ENCODE measurements around the gene GTF3A. TPM values are rescaled to one million over a fixed set of nuclear protein-coding genes. Genes with fewer than 3 reads are reported as not detected.

GTF3A gene
- total RNA-seq, 2 experiments from 2014 or later, result 129 to 132 TPM

DNA sequence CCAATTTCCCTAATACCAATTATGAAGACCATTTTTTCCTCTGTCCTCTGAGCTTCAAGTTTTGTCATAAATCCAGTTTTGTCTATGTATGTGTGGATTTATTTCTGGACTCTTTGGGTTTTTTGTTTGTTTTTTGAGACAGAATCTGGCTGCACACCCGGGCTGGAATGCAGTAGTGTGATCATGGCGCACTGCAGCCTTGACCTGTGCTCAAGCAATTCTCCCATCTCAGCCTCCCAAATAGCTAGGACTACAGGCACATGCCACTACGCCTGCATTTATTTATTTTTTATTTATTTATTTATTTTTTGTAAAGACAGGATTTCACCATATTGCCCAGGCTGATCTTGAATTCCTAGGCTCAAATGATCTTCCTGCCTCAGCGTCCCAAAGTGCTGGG, 45.3 kb upstream of the GTF3A start:
- Mint-ChIP-seq H3K27ac (no peak overlapping the region), H3K4me3 (no peak overlapping the region), H3K36me3 (ENCODE audit: low read depth) (no peaks in the 10 kb centered on the region), H3K4me1 (ENCODE audit: low read depth) (peaks cover 5% of the 10 kb centered on the region), H3K27me3 (peaks cover 29% of the 10 kb centered on the region), H3K9me3 (no peaks in the 10 kb centered on the region)
- DNase-seq (no peak), ATAC-seq (ENCODE audit: poor library complexity) (no peak)
- no peaks in the 10 kb centered on the region for H3K9me3 ChIP-seq (ENCODE audit: control insufficient read depth in 1 of 2, insufficient read depth in 1 of 2, low read length in 2 of 2)
- POLR2A ChIA-PET, result no interaction called here
- TF ChIP-seq, protein P1, sequence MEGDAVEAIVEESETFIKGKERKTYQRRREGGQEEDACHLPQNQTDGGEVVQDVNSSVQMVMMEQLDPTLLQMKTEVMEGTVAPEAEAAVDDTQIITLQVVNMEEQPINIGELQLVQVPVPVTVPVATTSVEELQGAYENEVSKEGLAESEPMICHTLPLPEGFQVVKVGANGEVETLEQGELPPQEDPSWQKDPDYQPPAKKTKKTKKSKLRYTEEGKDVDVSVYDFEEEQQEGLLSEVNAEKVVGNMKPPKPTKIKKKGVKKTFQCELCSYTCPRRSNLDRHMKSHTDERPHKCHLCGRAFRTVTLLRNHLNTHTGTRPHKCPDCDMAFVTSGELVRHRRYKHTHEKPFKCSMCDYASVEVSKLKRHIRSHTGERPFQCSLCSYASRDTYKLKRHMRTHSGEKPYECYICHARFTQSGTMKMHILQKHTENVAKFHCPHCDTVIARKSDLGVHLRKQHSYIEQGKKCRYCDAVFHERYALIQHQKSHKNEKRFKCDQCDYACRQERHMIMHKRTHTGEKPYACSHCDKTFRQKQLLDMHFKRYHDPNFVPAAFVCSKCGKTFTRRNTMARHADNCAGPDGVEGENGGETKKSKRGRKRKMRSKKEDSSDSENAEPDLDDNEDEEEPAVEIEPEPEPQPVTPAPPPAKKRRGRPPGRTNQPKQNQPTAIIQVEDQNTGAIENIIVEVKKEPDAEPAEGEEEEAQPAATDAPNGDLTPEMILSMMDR (IDR thresholded peaks at IDR 0.05), result no peak
- no peaks in the 10 kb centered on the region for H3K36me3 ChIP-seq (ENCODE audit: insufficient read depth, low read length)
- CTCF ChIA-PET, result interaction anchor here (1.0 to 1.3 kb wide), 3 partner anchors 446 to 451 kb away, joined by 3 read pairs; no protein-coding TSS in a partner anchor
- H3K27me3 ChIP-seq (ENCODE audit: control insufficient read depth in 1 of 2, insufficient read depth in 2 of 2, low read length in 2 of 2), result peaks cover 4 to 5% of the 10 kb centered on the region in 2 experiments
- intact Hi-C loops (cut with DNase I, micrococcal nuclease), result loop anchor here in 1 of 2 experiments (10.0 kb wide), 1 partner anchor 156 kb away; no protein-coding TSS in a partner anchor
- H3K4me3 ChIP-seq (ENCODE audit: low read length), result no peak overlapping the region
- H3K4me1 ChIP-seq (ENCODE audit: insufficient read depth, low read length), result peaks cover 3% of the 10 kb centered on the region
- no peak overlapping the region for H3K27ac ChIP-seq (ENCODE audit: low read depth in 1 of 2, low read length in 2 of 2)

DNA sequence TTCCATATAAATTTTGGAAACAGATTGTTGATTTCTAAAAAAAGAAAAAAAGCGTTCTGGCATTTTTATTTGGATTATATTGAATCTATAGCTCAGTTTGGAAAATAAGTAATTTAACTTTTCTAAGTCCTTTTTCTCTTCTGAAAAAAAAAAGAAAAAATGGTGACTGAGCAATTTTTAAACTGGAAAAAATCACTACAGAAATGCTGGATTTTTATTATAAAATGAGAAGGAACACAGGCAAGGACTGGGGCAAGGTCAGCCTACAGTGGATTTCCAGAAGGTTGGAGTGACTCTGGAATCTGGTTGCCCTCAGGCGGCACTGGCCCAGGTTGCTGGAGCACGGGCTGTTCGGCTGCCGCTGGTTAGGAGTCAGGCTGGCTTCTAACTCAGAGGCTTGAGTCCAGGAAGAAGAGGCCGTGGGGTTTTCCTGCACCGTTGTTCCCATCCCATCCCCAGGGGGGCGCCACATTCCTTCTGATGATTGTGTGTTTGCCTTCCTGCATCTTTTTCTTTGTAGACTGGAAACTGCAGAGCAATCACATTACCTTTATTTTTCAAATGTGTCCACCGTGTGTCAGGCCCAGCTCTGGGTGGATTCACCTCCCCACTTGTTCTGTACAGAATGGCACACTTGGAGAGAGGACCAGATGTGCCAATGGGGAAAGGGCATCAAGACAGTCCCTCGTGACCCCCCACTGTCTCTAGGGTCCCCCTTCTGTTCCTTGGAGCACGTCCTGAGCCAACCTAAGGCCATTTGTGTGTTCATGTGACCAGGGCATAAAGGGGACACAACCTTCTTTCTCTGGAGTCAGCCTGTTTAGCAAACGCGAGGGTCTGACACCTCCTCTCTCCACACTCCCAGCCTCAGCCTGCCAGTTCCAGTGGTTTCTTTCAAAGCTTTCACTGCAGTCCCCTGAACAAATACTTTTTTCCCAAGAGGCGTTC, 44.5 kb upstream of the GTF3A start:
- Mint-ChIP-seq H3K36me3 (ENCODE audit: low read depth) (no peaks in the 10 kb centered on the region), H3K27ac (no peak overlapping the region), H3K4me3 (no peak overlapping the region), H3K9me3 (no peaks in the 10 kb centered on the region), H3K4me1 (ENCODE audit: low read depth) (no peaks in the 10 kb centered on the region), H3K27me3 (peaks cover 22% of the 10 kb centered on the region)
- H3K27me3 ChIP-seq (ENCODE audit: control insufficient read depth in 1 of 2, insufficient read depth in 2 of 2, low read length in 2 of 2), result peaks cover 0 to 5% of the 10 kb centered on the region in 2 experiments
- TF ChIP-seq, protein P1 (IDR thresholded peaks at IDR 0.05), result peak; percentile 56
- no peaks in the 10 kb centered on the region for H3K9me3 ChIP-seq (ENCODE audit: control insufficient read depth in 1 of 2, insufficient read depth in 1 of 2, low read length in 2 of 2)
- POLR2A ChIA-PET, result no interaction called here
- no peak overlapping the region for H3K27ac ChIP-seq (ENCODE audit: low read depth in 1 of 2, low read length in 2 of 2)
- no peaks in the 10 kb centered on the region for H3K4me1 ChIP-seq (ENCODE audit: insufficient read depth, low read length)
- CTCF ChIA-PET, result interaction anchor here (1.0 to 1.3 kb wide), 2 partner anchors 445 to 450 kb away, joined by 3 read pairs; no protein-coding TSS in a partner anchor
- ATAC-seq (ENCODE audit: poor library complexity) (peak; percentile 58), DNase-seq (peak; percentile 25 to 71 (median 47))
- H3K4me3 ChIP-seq (ENCODE audit: low read length), result no peak overlapping the region
- intact Hi-C loops (cut with DNase I, micrococcal nuclease), result loop anchor here in 1 of 2 experiments (10.0 kb wide), 1 partner anchor 155 kb away; no protein-coding TSS in a partner anchor
- H3K36me3 ChIP-seq (ENCODE audit: insufficient read depth, low read length), result no peaks in the 10 kb centered on the region

DNA sequence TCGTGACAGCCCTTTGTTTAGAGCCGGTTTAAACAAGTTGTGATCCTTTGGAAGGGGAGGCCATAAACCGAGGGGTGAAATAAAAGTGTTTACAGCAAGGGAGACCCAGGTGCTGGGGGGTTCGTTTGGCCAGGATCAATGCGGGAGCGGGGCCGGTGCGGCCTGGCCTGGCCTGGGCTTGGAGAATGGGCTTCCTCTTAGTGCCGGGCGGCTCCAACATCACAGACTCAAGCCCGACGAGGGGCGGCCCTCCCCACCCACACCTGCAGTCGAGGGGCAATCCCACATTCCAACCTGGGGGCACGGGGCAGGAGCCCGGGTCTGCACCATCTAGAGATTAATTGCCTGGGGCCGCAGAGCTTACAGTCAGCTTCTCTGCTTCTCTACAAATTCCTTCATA, 42.8 kb upstream of the GTF3A start:
- H3K4me1 Mint-ChIP-seq (ENCODE audit: low read depth), result no peaks in the 10 kb centered on the region
- H3K4me1 ChIP-seq (ENCODE audit: insufficient read depth, low read length), result no peaks in the 10 kb centered on the region
- POLR2A ChIA-PET, result no interaction called here
- no peak overlapping the region for H3K27ac ChIP-seq (ENCODE audit: low read depth in 1 of 2, low read length in 2 of 2)
- ATAC-seq (ENCODE audit: poor library complexity) (no peak), DNase-seq (no peak)
- no peaks in the 10 kb centered on the region for H3K9me3 Mint-ChIP-seq
- H3K27ac Mint-ChIP-seq, result no peak overlapping the region
- no peak overlapping the region for H3K4me3 ChIP-seq (ENCODE audit: low read length)
- intact Hi-C loops (cut with DNase I, micrococcal nuclease), result no loop called here
- peaks cover 0 to 5% of the 10 kb centered on the region in 2 experiments for H3K27me3 ChIP-seq (ENCODE audit: control insufficient read depth in 1 of 2, insufficient read depth in 2 of 2, low read length in 2 of 2)
- H3K27me3 Mint-ChIP-seq, result peaks cover 20% of the 10 kb centered on the region
- TF ChIP-seq, protein P1 (IDR thresholded peaks at IDR 0.05), result no peak
- H3K9me3 ChIP-seq (ENCODE audit: control insufficient read depth in 1 of 2, insufficient read depth in 1 of 2, low read length in 2 of 2), result no peaks in the 10 kb centered on the region
- H3K36me3 Mint-ChIP-seq (ENCODE audit: low read depth), result no peaks in the 10 kb centered on the region
- H3K4me3 Mint-ChIP-seq, result no peak overlapping the region
- no peaks in the 10 kb centered on the region for H3K36me3 ChIP-seq (ENCODE audit: insufficient read depth, low read length)
- CTCF ChIA-PET, result no interaction called here
